HG03469 (cell line): Measurements from ENCODE around the gene USP46.

ENCODE experiments used
- ATAC-seq: cut with Tn5 transposase; IDR thresholded peaks from one replicate; pipeline ENCODE4 v1.9.1; 2021; ENCODE audit warnings: mild to moderate bottlenecking, moderate library complexity, moderate number of reproducible peaks; ENCODE audit not compliant: unreplicated experiment

Gene USP46

GRCh38 chr4:52622564-52622963 is 36.5 kb downstream of the USP46 start:
- ATAC-seq = no peak

DNA sequence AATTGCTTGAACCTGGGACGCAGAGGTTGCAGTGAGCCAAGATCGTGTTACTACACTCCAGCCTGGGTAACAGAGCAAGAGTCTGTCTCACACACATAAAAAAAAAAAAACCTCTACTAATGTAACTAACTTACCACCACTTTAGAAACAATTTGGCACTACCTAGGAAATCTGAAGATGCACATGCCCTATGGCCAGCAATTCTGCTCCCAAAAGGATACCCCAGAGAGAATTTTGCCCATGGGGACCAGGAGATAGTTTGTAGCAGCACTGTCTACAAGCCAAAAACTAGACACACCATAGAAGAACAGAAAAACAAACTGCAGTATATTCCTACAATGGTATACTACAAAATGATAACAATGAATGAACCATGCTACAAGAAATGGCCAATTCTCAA is 37.5 kb downstream of the USP46 start:
- no peak for ATAC-seq

- ATAC-seq = no peak
Measured at GRCh38 chr4:52619591-52619931, 39.5 kb downstream of the USP46 start.

- no peak for ATAC-seq
Measured at GRCh38 chr4:52618795-52619590, 40.1 kb downstream of the USP46 start.

DNA sequence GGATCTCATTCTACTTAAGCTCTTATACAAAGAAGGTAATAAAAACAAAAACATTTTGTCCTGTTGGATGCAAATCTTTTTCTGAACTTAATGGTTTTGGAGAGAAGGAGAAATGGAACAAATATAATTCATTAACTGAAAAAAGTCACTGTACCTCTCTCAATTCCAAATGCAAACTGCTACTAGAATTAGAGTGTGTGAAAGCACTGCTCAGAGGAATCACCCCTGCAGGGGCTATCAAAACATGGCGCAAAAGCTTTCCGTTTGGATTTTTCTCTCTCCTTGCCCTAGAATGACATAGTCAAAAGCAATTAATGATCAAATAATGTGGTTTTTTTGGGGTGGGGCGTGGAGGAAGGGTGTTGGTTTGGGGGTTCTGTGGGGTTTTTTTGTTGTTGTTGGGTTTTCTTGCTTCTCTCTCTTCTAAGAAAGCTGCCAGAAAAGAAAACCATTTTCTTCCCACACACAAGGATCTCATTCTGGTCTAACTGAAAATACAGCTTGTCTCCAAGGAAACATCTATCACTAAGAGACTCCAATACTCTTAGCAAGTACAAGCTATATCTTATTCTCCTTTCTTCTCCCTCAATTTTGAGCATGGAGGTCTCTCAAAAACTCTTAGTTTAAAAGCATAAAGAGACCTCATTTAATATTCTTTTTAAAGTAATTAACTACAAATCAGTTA is 41.6 kb downstream of the USP46 start:
- no peak for ATAC-seq

DNA sequence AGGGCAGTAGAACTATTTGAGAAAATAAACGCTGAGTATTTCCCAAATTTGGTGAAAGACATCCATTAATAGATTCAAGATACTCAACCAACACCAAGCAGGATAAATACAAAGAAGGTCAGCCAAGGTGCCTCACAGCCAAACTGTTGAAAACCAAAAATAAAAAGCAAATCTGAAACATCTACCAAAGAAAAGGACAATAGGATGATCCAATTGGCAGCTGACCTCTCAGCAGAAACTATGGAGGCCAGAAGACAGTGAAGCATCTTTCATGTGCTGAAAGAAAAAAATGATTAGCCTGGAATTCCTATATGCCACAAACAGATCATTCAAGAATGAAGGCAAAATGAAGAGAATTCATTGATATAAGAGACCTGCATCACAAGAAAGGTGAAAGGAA is 44.9 kb downstream of the USP46 start:
- ATAC-seq = no peak

DNA sequence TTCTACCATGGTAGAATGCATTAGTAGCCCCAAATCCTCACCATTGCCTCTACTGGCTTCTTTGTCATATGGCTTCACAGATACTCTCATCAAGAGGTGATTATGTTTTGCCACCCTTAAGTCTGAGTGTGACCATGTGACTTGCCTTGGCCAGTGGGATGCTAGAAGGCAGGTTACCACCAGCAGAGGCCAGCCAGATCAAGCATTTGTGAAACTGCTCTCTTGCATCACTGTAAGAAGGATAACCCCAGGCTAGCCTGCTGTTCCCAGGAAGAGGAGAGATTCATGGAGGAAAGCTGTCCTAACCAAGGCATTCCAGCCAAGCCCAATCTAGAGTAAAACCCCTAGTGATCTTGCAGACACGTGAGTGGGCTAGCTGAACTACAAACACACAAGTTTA is 46.8 kb downstream of the USP46 start:
- no peak for ATAC-seq

DNA sequence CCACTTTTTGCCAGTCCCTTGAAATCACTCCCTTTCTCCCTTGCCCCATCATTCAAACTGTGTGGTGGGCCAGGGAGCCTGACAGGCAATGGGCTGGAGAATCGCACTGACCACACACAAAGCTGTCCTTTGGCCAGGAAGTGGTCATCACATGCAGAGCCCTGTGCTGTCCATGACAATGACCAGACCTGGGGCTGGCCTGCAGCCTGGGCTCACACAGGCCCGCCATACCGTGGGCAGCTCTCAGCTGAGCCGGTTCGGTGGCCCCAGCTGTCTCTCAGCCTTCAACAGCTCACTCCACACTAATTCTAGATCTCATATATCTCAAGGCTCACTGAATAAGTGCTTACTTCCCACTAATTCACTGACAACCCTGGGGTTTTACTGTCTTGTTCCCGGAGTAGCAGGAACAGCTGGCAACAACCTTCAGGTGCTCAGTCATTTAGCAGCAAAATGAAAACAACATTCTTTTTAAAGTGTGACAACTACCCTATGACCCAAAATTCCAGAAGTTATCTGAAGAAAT is 48.0 kb downstream of the USP46 start:
- ATAC-seq = no peak

- no peak for ATAC-seq
Measured at GRCh38 chr4:52606726-52607125, 52.4 kb downstream of the USP46 start.

DNA sequence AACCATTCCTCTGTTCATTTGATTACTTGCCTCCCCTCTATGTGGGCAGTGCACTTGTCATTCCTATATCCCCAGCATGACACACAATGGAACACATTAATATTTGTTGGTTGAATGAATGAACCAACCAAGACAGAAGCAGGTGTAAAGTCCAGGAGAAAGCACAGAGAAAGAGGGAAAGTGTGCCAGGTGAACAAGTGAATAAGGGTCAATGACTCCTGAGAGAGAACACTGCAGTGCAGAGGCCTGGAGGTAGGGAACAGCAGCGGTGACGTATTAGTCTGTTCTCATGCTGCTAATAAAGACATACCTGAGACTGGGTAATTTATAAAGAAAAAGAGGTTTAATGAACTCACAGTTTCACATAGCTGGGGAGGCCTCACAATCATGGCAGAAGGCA is 53.1 kb downstream of the USP46 start:
- ATAC-seq = no peak

DNA sequence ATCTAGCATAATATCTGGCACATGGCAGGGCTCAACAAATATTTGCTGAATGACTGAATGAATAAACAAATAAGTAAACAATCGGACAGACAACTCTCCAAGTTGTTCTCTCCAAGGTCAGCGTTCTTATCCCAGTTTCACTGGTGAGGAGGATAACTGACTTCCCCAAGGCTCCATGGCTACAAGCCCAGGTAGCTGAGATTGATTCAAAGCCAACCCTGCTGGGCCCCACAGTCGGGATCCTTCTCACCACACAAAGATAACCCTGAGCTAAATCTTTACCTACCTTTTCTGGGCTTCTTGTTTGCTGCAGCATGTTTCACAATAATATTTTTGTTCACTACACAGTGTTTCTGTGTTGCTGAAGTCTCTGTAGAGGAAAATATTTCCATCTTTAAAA is 54.9 kb downstream of the USP46 start:
- no peak for ATAC-seq

- ATAC-seq = no peak
Measured at GRCh38 chr4:52600275-52600674, 58.8 kb downstream of the USP46 start.

- ATAC-seq = no peak
Measured at GRCh38 chr4:52595001-52595400, 64.1 kb downstream of the USP46 start.

GRCh38 chr4:52592287-52592686 is 66.8 kb downstream of the USP46 start:
- ATAC-seq = no peak

DNA sequence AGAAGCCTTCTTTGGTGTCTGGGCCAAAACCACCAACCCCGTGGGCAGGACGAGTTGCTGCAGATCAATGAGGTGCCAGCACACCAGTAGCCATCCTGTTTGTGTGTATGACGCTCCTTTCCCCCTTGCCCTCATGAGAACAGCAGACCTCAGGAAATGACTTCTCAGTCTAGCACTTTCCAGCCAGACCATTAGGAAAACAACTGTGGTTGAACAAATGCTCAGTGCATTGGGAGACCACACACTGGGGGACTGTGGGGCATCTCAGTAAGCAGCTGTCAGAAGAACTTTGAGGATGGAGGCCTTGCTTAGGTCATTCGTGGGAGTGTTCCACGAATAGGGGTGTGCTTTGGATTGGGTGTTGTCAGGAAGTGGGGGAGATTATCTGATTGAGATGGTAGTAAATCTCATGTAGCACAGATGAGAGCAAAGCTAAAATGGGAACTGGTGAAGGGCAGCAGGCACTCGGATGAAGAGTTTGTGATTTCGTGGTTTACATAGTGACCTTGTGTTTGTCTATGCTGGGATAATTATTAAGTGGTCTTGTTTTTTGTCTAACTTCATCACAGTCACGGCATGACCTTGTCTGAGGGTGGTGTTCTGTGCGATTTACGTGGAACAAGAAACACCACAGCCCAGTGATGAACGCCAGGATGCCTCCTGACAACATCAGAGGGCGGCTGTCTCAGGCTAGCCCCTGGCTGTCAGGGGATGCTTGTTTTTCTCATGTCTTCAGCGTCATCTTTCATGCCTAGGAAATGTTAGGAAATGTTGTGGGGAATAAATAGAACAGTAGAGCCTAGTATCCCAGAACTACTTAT is 70.1 kb downstream of the USP46 start:
- no peak for ATAC-seq

DNA sequence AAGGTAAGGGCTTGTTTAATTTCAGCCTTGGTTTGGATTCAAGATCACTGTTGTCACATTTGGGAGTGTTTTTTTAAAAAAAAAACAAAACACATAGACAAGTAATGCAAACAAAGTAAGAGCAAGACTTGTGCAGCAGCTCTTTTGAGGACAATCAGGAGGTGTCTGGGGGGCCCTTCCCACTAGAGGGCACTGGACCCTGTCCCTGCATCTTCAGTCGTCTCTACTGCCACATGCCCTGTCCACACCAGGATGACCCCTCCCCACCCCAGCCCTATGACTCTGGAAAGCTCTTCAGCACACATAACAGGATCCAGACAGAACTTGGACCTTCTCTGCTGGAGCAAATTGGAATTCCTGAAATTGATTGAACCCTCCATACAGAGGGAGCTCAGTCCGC is 71.0 kb downstream of the USP46 start:
- no peak for ATAC-seq

- ATAC-seq = no peak
Measured at GRCh38 chr4:52586069-52586468, 73.0 kb downstream of the USP46 start.

DNA sequence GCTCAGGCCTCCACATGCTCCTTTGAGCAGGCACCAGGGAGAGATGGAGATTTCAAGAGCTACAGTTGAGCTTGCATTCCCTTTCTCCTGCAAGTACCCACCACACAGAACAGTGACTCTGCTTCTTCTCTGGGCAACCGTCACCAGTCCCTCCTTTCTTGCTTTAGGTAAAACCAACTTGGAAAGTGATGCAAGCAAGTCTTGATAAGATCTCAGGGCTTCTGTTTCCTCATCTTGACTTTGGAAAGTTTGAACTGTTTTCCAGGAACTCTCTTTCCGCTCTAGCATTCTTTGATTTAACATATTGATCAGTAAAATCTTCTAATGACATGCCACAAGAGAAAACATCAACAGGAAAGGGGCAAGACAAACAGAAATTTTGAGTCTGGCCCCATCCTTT is 73.7 kb downstream of the USP46 start:
- ATAC-seq = no peak

DNA sequence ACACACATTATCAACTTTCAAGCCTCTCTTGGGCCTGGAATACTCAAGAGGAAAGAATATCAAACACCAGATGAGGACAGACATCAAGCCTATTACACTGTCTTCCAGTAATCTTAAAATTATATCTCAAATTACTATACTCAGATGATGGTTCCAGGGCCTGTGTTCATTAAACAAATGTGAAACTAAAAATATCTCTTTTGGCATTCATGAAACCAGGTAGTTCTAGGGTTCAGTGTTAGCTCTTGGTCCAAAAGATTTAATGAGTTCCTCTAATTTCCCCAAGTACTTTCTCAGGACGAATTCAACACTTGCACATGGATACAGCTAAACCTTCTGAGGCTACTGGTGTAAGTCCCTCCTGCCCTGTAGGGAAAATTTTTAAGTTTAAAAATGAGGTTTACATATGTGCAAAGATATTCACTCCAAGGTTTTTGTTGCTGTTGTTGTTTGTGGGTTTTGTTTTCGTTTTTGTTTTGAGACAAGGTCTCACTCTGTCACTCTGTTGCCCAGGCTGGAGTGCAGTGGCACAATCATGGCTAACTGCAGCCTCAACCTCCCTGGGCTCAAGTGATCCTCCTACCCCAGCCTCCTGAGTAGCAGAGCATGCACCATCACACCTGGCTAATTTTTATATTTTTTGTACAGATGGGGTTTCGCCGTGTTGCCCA is 79.4 kb downstream of the USP46 start:
- no peak for ATAC-seq

DNA sequence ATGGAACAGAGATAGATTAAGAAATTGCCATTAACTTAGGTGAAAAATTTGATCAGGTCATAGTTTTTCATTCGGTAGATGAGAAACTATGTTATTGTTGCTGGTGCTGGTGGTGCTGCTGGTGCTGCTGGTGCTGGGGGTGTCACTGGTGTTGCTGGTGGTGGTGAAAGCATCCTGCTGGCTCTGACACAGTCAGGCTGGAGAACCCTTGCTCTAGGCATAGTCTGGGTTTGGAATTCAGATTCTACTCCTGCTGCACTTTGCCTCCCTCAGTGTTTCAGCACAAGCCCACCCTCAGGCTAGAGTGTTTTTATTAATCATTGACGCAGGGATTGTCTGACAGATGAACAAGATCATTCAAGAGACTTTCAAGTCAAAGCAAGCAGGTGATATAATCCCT is 80.2 kb downstream of the USP46 start:
- no peak for ATAC-seq

DNA sequence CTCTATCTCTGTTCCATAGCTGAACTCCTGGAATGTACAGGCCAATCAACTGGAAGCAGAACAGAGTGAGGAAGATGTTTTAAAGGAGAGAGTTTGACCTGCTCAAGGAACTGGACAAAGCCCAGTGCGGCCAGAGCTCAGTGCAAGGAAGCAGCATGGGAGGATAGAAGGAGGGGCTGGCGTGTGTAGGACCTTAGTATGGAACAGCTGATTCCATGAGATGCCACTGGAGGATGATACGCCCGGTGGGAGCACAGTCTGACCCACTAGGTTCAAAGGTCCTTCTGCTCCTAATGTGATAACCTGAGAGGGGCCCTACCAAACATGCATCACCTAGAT is 81.5 kb downstream of the USP46 start:
- no peak for ATAC-seq
